NCI-H1694 (cell line): ENCODE measurements around the gene ADI1.
"Not testable (repeated sequence)": the region's sequence is repeated elsewhere in the genome, so short reads cannot be mapped to it uniquely, and the experiment has no call there.

ENCODE experiments used
- DNase-seq: peaks from one replicate; lab custom pipeline; 2025; lab: John Stamatoyannopoulos, UW

ADI1 gene

DNA sequence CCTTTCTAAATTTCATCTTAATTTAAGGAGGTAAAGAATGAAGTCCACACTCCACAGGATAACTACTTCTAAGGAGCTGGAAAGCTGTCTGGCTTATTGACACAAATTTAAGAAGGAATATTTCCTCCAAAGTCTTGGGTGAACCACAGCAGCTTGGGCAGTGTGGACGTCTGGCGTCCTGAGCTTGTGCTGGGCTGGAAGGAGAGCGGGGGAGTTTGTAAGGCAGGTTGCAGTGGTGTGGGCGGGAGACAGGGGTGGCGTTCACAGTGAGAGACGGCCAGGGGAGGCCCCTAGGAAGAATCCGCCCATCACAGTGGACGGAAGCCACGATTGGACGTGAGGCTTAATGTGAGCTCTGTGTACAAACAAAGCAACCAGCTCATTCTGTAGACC lies 25.7 kb downstream of the ADI1 start:
- no peak for DNase-seq

DNA sequence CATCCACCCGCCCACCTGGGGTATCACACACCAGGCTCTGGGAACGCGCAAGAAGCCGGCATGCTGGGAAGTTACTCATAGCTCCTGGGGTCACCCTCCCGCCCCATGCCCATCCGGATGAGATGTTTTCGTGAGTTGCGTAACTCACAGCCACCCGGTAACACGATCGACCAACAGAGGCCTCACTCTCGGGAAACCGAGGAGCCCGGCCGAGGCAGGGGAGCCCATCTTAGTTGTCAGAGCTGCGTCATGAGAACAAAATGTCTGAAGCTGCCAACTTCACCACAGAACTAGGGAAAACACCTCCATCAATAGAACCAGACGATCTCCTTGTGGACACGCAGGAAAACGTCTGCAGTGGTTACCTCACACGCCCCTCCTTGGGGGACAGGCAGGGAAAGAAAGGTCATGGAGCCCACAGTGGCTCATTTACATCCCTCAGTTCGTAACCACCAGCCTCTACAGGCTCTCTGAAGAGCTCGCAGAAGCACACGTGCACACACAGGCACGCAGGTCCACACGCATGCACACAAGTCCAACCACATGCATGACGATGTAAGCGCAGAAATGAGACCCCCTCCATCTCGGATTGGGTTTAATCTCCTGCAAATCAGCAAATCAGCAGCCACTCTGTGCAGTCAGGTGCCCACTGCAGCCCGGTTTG lies 26.2 kb downstream of the ADI1 start:
- DNase-seq, result no peak

DNA sequence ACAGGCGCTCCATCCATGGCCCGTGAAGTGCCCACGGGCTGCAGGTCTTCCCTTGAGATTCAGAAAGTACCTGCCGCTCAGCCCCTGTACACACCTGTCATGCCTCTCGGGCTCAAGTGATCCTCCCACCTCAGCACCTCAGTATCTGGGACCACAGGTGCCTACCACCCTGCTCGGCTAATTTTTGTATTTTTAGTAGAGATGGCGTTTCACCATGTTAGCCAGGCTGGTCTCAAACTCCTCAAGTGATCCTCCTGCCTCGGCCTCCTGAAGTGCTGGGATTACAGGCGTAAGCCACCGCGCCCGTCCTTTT lies 26.9 kb downstream of the ADI1 start:
- DNase-seq, result not testable (repeated sequence)

DNA sequence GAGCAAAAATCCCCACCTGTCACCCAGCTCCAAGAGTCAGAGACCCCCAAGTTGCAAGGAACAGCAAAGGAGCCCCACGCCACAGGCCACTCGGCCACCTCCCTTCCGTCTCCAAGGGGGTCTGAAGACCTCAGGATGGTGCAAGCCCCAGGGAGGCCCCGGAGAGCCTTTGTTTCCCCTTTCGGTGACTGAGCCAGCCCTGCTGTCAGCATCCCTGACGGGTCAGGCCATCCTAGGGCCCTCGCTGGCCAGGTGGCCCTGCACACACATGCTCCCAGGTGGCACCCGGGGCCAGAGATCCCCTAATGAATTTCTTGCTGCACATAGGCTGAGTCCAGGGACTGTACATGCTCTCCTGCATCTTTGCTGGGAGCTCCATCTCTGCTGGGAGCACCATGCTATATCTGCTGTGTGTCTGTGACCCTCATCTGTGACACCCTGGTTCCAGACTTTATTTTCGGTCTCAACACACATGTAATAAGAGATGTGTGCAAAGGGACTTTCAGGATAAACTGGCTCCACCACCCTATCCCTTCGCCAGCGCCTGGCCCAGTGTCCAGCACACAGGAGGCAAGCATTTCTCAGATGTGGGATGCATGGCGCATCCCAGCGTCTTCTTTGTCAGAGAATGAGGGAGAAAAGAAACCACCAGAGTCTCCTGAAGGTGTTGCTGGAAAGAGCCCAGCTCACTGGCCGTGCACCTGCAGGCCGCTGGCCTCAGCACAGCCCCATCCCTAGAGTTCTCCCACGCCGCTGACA lies 27.4 kb downstream of the ADI1 start:
- DNase-seq, result no peak

DNA sequence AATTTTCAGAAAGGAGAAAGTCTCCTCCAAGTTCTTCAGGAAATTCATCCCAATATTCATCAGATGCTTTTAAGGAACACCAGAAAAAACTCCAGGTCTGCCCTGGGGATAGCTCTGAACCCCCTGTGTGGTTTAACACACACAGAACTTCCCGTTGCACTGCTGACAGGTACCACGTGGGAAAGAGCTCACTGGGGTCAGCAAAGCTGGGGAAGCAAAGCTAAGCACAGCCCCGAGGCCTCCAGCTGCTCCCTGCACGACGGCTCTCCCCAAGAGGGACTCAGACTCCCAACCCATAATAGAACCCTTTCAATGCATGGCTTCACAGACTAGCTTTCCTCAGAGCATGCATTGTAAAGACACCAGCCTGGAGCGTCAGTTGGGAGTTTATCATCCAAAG lies 28.0 kb downstream of the ADI1 start:
- DNase-seq, result no peak

DNA sequence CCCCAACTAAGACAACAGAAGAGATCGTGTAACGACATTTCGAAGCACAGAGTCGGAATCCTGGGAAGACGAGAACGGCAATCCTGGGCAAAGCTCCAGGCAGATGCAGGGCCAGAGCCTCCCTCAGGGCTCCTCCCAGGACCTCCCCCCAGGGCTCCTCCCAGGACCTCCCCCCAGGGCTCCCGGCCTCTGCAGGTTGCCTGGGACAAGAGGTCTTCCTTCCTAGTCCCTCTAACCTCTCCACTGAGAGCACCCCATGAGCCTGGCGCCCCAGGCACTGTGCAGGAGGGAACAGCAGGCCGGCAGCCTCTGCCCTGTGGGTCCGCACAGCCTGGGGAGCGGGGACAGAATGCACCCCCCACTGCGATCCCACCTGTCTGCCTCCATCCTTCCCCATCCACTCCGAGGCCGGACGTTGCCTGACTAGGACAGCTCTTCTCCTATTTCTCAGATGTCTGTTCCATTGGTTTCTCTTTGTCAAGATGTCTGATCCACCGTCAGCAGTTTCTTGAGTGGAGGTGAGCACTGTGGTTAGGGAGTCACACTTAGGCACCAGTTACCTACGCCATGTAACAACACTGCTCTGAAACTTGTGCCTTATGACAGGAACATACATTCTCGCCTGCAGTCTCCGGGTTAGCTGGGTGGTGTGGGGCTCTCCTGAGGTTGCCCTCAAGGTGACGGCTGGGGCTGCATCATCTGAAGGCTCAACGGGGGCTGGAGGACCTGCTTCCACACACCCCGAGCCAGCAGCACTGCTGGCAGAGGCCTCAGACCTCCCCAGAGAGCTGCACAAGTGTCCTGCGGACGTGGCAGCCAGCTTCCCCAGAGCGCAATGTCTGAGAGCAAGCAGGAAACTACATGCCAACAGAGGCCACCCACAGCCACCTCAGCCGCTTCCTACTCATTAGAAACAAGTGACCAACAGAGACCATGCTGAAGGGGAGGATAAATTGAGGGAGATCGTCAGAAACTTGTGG lies 28.9 kb downstream of the ADI1 start:
- DNase-seq, result no peak

DNA sequence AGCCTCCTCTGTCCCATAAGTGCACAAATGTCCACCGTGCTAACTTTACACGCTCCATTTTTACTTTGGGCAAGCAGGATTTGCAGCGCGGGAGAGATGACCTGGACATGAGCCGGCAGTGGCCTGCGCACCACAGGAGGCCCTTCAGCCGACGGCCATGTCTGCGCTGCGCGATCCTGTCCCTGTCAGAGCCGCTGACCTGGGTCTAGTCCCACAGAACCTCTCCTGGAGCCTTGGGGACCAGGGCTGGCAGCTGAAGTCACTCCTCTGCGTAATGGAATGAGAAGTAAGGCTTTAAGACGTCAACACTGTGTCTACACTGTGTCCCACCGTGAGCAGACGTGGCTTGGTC lies 29.6 kb downstream of the ADI1 start:
- no peak for DNase-seq

DNA sequence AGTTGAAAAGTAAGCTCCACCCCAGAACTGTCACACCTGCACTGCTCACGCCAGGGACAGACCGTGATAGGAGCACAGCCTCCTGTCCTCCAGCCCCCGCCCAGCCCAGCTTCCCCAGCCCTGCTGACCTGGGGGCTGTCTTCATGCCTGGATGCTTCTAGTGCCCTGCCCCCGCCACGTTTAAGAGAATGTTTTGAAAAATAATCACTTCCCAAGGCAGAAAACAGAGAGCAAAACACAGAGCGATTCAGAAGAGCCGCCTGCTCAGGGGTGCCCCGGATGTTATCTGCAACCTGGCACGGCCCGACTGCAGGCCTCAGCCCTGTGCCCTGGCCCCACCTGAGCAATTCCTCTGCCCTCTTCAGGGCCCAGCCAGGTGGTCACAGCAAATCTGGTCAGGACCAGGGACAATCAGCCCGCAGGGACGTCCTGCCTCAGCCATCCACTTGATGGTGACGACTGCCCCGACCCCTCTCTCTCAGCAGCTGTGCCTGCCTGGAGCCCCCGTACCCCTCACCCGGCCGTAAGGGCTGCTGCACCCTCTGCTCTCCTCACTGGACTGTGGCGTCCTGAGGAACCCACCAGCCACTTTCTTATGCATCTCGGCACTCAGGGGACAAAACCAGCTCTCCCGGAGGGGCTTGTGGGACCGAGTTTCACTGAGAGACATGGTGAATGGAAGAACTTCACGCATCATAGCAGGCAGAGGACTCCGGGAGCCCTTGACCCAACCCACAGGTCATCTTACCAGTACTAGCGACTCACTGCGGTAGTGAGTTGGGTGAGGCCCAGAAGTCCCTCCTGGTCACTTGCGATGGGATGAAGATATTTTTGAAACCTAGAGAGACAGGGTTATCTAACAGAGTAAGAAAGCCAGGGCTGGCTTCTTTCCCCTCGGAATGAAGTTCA lies 30.2 kb downstream of the ADI1 start:
- no peak for DNase-seq

DNA sequence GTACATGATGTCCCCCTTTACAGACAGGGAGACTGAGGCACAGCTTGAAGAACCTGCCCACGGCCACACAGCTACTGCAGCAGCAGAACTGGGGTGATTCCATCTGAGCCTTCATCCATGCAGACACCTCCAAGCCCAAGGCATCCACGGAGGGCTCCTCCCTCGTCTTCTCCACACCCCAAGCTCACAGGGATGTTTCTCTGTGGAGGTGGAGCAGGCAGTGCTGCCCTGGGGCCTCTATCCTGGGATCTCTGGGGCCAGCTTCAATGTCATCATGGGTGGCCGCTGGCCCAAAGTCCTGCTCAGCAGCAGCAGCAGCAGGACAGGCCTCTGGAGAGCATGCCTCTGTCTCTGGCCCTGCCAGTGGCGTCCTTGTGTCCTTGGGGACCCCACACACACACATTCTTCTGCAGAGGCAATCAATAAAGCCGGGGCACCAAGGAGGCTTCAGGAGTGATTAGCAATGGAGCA lies 31.2 kb downstream of the ADI1 start:
- DNase-seq, result no peak

DNA sequence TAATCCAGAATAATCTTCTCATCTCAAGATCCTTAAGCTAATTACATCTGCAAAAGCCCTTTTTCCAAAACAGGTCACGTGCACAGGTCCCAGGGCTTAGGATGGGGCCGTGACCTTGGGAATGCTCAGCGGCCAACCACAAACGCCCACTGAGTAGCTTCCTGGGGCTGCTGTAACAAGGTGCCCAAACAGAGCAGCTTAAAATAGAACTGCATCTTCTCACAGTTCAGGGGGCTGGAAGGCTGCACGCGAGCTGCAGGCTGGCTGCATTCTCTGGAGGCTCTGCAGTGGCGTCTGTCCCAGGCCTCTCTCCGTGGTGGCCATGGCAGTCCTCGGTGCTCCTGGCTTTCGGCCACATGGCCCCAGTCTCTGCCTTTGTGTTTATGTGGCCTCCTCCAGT lies 31.9 kb downstream of the ADI1 start:
- no peak for DNase-seq

DNA sequence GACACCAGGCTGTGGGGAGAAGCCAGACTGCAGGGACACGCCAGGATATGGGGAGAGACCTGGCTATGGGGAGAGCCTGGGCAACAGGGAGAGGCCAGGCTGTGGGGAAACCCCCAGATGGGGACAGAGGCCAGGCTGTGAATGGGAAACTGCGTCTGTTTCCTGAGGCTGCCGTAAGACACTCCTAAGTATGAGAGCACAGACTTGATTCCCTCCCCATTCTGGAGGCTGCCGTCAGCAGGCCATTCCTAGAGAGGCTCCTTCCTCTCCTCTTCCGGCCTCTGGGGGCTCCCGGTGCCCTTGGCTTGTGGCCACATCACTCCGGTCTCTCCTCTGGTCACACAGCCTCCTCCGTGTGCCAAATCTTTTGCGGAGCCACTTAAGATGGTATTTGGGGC lies 32.3 kb downstream of the ADI1 start:
- DNase-seq, result no peak

DNA sequence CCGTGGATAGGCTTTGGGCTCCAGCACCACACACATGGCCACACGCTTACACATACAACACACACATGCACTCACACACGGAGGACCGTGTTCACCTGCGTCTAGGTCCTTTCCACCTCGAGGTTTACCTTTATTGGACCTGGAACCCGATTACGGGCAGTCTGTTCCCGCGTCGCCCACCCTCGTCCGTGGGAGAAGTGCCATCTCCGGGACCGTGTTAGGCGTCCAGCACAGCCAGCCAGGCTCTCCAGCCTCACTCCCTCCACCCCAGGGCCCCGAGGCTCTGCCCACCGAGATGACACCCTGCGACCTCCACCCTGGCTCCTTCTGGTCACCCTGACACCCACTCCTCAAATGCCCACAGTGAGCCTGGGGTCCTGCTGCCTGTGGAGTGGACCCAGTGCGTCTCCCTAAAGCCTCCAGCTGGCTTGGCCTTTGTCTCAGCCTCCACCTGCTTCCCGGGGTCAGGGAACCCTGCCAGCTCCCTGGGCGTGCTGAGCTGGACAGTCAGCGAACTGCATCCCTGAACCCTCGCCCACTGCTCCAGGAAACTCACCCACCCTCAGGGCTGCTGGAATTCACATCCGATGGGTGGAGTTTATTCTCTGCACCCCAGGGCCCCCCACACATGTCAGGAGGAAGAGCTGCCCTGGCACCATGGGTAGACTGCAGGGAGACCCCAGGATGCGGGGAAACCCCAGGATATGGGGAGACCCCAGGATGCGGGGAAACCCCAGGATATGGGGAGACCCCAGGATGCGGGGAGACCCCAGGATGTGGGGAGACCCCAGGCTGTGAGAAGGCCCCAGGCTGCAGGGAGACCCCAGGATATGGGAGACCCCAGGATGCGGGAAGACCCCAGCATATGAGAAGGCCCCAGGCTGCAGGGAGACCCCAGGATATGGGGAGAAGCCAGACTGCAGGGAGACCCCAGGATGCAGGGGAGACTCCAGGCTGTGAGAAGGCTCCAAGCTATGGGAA lies 33.0 kb downstream of the ADI1 start:
- no peak for DNase-seq

DNA sequence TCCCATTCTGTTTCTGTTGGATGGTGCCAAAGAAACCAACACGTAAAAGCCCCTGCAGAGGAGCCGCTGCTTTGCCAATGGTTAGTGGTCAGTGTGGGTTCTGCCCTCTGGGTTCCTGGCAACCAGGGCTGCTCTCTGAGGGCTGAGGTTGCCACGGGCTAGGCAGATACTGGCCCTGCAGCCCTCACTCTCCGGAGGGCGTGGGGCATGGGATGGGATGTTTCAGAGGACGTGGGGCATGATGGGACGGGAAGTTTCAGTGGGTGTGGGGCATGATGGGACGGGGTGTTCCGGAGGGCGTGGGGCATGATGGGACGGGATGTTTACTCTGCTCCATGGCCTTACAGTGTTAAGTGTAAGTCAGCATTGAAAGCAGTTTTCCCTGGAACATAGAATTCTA lies 34.2 kb downstream of the ADI1 start:
- no peak for DNase-seq

DNA sequence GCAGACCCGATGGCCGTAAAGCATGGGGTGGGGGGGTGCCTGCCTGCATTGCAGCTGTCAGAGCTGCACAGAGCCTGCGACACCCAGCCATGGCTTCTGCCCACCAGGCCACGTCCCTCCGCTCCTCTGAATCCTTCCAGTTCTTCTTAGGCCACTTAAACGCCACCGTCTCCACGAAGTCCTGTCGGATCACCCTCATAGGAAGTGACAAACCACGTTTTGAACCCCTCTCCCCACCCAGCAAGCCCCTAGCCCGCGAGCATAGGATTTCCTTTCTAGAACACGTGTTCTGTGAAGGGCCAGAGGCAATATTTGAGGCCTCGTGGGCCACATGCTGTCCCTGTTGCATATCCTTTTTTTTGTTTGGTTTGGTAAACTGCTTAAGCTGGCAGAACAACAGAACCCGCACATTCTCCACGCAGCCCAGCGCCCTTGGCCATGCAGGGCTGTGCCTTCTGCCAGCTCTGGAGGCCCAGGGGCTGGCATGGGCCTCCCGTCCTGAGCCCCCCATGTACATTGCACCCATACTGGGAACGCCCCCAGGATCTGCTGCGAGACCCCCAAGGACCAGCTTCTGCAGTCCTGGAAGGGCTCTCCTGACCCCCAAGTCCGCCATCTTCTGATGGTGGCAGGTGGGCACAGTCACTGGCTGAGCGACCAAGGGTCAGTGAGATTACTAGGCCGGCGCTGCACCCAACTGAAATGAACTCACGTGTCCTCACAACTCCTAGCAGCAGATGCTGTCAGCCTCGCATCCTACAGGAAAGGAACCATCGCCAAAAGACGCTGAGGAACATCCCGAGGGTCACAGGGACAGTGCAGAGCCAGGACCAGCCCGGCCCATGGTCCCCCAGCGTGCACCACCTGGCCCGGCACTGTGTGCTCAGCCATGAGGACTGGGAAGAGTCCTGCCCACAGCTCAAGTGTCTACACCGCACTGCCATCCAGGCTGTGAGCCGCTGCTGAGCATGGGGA lies 35.1 kb downstream of the ADI1 start:
- DNase-seq, result no peak

DNA sequence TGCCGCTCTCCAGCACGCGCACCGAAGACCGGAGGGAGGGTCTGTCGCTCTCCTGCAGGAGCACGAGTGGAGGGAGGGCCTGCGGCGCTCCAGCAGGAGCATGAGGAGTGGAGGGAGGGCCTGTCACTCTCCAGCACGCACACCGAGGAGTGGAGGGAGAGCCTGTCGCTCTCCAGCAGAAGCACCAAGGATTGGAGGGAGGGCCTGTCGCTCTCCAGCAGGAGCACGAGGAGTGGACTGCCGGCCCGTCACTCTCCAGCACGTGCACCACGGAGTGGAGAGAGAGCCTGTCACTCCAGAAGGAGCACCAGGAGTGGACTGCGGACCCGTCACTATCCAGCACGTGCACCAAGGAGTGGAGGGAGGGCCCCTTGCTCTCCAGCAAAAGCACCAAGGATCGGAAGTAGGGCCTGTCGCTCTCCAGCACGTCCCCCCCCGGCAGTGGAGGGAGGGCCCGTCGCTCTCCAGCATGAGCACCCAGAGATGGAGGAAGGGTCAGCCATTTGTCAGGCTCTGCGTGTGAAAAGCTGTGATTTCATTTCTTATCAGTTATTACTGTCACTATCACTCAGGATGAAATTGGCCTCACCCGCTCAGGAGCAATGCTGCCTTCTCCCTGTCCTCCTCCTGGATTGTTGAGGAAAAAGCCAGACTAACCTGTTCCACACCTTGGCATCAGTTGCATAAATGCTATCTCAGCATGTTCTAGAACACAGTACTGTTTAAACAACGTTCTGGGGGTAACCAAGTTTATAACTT lies 35.9 kb downstream of the ADI1 start:
- DNase-seq, result no peak

DNA sequence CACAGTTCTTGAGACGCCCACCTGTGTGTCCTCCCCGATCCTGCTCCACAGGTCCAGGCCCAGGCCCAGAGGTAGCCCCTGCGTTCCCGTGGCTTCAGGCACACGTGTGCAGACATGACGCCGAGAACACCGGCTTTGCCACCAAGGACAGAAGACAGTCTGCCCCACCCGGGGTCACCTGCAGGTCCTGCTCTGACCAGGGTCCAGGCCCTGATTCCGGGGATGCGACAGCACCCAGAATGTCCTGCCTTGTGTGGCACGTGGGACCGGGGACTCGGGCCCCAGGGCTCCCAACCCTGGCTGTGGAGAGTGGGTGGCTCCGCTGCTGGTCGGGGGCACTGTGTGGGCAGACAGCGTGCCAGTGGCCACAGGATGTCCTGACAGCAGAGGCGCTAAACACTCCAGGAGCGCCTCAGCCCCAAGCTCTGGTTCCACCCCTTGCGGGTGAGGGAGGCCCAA lies 36.9 kb downstream of the ADI1 start:
- no peak for DNase-seq

DNA sequence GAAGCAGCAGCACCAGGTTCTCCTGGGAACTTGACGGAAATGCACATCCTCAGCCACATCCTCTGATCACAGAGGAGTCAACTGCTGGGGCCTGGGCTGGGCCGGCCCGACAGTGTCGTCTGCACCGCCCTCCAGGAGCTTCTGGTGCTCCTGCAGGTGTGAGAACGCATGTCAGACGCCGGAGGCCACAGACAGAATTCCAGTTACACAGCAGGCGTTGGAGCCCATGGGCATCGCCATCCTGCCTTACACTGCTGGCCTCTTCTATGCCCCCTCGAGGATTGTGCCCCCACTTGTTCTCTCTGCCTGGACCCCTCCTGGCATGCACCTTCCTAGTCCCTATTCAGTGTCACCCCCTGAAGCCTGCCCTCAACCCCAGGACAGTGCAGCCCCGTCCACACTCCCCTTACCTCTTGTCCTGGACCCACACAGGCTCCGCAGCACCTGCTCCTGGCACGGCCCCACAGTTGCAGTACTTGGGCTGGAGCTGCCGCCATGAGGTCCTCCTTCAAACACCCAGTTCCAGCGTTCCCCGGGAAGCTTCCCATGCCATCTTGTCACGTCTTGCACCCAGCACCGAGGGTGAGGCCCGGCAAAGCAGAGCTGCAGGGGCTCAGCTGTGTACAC lies 37.5 kb downstream of the ADI1 start:
- no peak for DNase-seq

DNA sequence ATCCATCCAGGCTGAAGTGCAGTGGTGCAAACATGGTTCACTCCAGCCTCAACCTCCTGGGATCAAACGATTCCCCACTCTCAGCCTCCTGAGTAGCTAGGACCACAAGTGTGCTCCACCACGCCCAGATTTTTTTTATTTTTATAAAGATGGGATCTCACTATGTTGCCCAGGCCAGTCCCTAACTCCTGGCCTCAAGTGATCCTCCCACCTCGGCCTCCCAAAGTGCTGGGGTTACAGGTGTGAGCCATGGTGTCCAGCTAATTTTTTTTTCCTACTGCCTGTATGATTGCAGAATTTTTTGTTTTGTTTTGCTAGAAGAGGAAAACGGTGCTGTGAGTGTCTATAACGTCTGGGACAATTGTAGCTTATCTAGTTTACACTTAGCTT lies 38.3 kb downstream of the ADI1 start:
- no peak for DNase-seq
